H1 (cell line): ENCODE data around the gene ZNF609.

Source experiments
- BRCA1 ChIP-seq: IDR thresholded peaks from 2 replicates; pipeline ENCODE4 v1.6.1; 2012; ENCODE audit warnings: low read depth, low read length, improper control_type of control experiment
- EZH2 ChIP-seq: fragments of 200-600 bp; sonication (generic); IDR thresholded peaks from 2 replicates; pipeline ENCODE4 v1.7.1; 2012; ENCODE audit warnings: low read depth, mild to moderate bottlenecking, moderate library complexity, low read length, inconsistent platforms; ENCODE audit not compliant: severe bottlenecking
- HDAC2 ChIP-seq, 2 experiments: fragments of 300-600 bp in 1 of 2; sonication (generic) in 1 of 2; IDR thresholded peaks; 2 replicates each; pipeline ENCODE4 v1.6.1; 2011 to 2012; ENCODE audit warnings: low read depth in 2 of 2, low read length in 2 of 2, mild to moderate bottlenecking in 2 of 2, moderate library complexity in 2 of 2, borderline replicate concordance in 1 of 2, inconsistent platforms in 1 of 2
- MAFK ChIP-seq: IDR thresholded peaks from 2 replicates; pipeline ENCODE4 v1.6.1; 2012; ENCODE audit warnings: low read depth, mild to moderate bottlenecking, improper control_type of control experiment, low read length
- POLR2A ChIP-seq, 2 experiments: IDR thresholded peaks; 1 replicate in 1 of 2; 2 replicates in 1 of 2; pipeline ENCODE4 v1.6.1; 2011; ENCODE audit warnings: low read depth in 2 of 2, low read length in 2 of 2, mild to moderate bottlenecking in 2 of 2; ENCODE audit errors: control extremely low read depth in 1 of 2
- RAD21 ChIP-seq, 2 experiments: IDR thresholded peaks in 1 of 2; conservative IDR thresholded peaks in 1 of 2; 2 replicates each; pipeline ENCODE4 v1.6.1; 2011; ENCODE audit warnings: low read depth in 2 of 2, low read length in 2 of 2, improper control_type of control experiment in 1 of 2, inconsistent platforms in 1 of 2, mild to moderate bottlenecking in 1 of 2, moderate library complexity in 1 of 2
- TAF1 ChIP-seq: IDR thresholded peaks from 2 replicates; pipeline ENCODE4 v1.6.1; 2011; ENCODE audit warnings: mild to moderate bottlenecking, low read depth, low read length
- TF ChIP-seq, protein P1 (sequence below), 3 experiments: IDR thresholded peaks; 1 replicate in 2 of 3; 2 replicates in 1 of 3; pipeline versions ENCODE4 v1.5.1 to v1.6.1; 2011; ENCODE audit warnings: low read length in 3 of 3, mild to moderate bottlenecking in 3 of 3, inconsistent platforms in 2 of 3, low read depth in 1 of 3, moderate library complexity in 1 of 3; ENCODE audit not compliant: insufficient read depth in 1 of 3; ENCODE audit errors: control extremely low read depth in 1 of 3
- TF ChIP-seq, protein P2 (sequence below): IDR thresholded peaks from 2 replicates; pipeline ENCODE4 v1.6.1; 2012; ENCODE audit warnings: inconsistent platforms

DNA sequence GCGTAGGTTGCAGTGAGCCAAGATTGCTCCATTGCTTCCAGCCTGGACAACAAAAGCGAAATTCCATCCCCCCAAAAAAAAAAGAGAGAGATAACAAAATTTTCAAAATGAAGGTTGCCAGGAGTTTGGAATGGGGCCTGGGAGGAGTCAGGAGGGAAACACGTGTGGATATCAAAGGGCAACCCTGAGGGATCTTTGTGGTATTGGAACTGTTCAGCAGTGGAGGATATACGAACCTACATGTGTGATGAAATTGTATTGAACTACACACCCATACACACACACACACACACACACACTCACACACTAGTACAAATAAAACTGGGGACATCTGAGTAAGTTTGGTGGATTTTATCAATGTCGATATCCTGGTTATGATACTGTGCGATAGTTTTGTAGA lies 253.2 kb downstream of the ZNF609 start:
- TF ChIP-seq MAFK (no peak), RAD21 (IDR thresholded peaks at IDR 0.05 in 1 of 2, conservative IDR thresholded peaks at IDR 0.05 in 1 of 2; ENCODE audit: low read depth in 2 of 2, low read length in 2 of 2) (no peak), POLR2A (IDR thresholded peaks at IDR 0.05; ENCODE audit: control extremely low read depth in 1 of 2, low read depth in 2 of 2, low read length in 2 of 2) (no peak), TAF1 (no peak), BRCA1 (no peak), EZH2 (no peak), HDAC2 (IDR thresholded peaks at IDR 0.05; ENCODE audit: borderline replicate concordance in 1 of 2, low read depth in 2 of 2, low read length in 2 of 2) (no peak)
- TF ChIP-seq, protein P1, sequence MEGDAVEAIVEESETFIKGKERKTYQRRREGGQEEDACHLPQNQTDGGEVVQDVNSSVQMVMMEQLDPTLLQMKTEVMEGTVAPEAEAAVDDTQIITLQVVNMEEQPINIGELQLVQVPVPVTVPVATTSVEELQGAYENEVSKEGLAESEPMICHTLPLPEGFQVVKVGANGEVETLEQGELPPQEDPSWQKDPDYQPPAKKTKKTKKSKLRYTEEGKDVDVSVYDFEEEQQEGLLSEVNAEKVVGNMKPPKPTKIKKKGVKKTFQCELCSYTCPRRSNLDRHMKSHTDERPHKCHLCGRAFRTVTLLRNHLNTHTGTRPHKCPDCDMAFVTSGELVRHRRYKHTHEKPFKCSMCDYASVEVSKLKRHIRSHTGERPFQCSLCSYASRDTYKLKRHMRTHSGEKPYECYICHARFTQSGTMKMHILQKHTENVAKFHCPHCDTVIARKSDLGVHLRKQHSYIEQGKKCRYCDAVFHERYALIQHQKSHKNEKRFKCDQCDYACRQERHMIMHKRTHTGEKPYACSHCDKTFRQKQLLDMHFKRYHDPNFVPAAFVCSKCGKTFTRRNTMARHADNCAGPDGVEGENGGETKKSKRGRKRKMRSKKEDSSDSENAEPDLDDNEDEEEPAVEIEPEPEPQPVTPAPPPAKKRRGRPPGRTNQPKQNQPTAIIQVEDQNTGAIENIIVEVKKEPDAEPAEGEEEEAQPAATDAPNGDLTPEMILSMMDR (IDR thresholded peaks at IDR 0.05; ENCODE audit: control extremely low read depth in 1 of 3, insufficient read depth in 1 of 3, low read depth in 1 of 3, low read length in 3 of 3), result no peak
- TF ChIP-seq, protein P2, sequence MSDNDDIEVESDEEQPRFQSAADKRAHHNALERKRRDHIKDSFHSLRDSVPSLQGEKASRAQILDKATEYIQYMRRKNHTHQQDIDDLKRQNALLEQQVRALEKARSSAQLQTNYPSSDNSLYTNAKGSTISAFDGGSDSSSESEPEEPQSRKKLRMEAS, result no peak
